HG03103 (cell line): ENCODE measurements around the gene EIF3B.

Experiments
- ATAC-seq: cut with Tn5 transposase; IDR thresholded peaks from one replicate; pipeline ENCODE4 v1.9.1; 2021; ENCODE audit warnings: low read depth; ENCODE audit not compliant: unreplicated experiment

Gene EIF3B

GRCh38 chr7:2421943-2422310, 67.3 kb downstream of the EIF3B start:
- ATAC-seq = no peak

DNA sequence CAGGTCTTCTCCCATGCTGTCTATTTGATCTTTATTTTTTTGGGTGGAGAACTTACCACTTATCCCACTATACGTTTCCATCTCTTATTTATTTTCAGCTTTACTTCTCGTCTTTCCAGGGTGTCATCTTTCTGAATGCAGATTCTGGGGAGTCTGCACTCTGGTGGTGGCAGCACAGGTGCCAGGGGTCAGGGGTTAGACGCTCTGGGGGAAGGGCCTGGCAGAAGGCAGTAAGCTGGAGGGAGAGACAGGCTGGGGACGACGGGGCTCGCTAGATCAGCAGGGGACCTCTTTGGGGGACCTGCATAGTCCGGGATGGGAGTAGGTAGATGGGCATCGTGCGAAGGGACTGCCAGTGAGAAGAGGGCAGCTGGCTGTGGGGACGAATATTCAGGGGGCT, 71.1 kb downstream of the EIF3B start:
- ATAC-seq = no peak
